GM20000 (cell line): ENCODE data around the gene CACNG1.

ENCODE experiments used
- DNase-seq: peaks from one replicate; pipeline ENCODE4 v3.0.0; 2012; ENCODE audit warnings: low spot score
- TF ChIP-seq, protein P1 (sequence below): IDR thresholded peaks from 2 replicates; pipeline ENCODE4 v1.5.1; 2012; ENCODE audit warnings: mild to moderate bottlenecking, control low read depth; ENCODE audit errors: extremely low read depth, missing control alignments

Gene CACNG1

DNA sequence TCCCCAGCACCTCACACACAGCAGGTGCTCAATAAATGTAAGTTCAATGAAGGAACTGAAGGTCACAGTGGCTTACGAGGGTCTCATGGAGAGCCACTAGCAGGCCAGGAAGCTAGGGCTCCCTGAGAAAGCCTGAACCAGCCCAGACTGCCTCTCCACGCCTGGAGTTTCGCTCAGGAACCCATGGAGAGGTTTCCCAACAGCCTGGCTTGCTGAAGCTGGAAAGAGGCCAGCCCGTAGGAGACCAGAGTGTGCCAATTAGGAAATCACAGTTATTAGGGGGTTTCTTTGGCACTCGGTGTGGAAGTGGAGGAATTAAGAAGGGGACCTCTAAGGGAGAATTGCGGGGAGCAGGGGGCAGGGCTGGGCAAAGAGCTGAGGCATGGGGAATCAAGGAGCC is 36.3 kb upstream of the CACNG1 start:
- TF ChIP-seq, protein P1, sequence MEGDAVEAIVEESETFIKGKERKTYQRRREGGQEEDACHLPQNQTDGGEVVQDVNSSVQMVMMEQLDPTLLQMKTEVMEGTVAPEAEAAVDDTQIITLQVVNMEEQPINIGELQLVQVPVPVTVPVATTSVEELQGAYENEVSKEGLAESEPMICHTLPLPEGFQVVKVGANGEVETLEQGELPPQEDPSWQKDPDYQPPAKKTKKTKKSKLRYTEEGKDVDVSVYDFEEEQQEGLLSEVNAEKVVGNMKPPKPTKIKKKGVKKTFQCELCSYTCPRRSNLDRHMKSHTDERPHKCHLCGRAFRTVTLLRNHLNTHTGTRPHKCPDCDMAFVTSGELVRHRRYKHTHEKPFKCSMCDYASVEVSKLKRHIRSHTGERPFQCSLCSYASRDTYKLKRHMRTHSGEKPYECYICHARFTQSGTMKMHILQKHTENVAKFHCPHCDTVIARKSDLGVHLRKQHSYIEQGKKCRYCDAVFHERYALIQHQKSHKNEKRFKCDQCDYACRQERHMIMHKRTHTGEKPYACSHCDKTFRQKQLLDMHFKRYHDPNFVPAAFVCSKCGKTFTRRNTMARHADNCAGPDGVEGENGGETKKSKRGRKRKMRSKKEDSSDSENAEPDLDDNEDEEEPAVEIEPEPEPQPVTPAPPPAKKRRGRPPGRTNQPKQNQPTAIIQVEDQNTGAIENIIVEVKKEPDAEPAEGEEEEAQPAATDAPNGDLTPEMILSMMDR = no peak
- no peak for DNase-seq

DNA sequence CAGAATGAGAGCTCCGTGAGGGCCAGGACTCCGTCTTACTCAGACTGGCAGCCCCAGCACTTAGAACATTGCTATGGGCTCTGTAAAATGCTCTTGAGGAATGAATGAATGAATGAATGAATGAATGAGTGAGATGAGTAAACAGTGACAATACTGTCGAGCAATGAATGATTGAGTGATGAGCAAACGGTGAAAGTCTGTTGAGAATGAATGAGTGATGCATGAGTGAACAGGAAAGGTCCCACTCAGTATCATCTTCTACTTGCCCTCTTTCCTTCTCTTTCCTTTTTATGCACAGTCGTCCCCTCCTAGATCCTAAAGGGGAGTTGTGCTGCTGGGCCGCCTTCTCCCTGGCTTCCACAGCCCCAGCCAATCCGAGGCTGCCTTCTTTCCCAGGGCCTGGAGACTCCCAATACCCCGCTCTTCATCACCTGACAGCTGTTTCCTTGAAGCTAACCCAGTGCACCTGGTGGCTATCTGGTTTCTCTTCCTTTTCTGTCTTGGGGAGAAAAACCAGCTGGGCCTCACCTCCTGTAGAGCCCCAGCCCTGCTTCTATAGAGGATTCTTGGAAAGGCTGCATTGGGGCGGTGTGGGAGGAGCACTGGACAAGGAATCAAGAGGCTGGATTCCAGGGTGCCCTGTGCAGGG is 32.7 kb upstream of the CACNG1 start:
- DNase-seq = peak; percentile 41
- TF ChIP-seq, protein P1 = no peak

DNA sequence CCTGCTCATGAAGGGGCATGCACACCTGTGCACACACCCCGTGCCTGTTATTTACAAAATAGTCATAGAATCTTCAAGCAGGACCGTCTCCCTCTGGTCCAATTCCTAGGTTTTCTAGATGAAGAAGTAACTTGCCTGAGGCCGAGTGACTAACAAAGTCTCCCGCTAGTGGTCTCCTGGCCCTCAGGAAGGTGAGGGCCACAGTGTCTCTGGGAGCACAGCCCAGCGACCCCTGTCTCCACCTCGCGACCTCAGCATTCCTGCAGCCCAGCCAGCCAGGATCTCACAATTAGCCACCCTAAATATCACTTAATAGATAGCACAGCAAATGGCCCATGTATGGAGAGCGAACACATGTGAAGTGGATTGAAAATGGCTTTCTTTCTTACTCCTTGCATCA is 30.5 kb upstream of the CACNG1 start:
- no peak for DNase-seq
- TF ChIP-seq, protein P1 = no peak

DNA sequence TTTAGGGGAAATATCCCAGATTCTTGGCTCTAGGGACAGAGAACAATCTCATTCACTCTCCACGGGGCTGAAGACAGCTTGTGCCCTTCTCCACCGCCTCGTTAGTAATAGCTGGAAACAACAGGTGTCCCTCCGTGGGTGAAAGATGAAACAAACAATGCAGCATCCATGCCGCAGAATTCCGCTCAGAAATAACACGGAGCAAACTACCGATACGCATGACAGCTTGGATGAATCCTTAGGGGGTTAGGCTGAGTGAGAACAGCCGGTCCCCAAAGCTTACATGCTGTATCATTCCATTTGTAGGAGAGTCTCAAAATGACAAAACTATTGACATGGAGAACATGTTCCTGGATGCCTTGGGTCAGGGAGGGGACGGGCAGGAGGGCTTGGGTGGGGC is 29.4 kb upstream of the CACNG1 start:
- DNase-seq = no peak
- TF ChIP-seq, protein P1 = no peak

DNA sequence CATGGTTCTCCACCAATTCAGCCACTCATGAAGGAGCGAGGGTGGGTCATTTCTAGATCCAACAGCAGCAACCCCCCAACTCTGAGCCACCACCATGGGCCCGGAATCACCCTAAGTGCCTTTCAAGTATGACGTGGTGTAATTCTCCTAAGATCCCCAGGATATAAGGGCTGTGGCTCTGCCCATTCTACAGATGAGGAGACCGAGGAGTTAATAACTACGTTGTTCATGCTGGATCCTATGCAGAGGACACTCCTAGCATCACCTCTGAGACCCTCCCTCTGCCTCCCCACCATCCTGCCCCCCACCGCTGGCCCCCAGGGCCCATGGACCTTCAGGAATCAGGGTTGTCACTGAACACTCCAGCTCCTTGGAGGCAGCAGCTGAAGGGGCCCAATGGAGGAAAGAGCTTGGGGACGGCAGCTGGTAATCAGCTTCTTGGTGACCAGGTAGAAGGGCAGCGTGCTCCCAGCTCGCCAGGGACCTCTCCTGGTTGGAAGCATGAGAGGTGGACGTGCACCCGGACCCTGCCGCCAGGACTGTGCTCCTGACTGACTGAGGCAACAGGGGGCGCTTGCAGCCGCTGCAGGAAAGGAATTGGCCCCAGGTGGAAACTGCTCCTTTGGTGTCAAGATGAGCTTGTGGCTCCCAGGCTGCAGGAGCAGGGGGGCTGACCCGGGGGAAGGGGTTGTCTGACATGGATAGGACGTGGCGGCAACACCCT is 28.2 kb upstream of the CACNG1 start:
- no peak for DNase-seq
- TF ChIP-seq, protein P1 = no peak

DNA sequence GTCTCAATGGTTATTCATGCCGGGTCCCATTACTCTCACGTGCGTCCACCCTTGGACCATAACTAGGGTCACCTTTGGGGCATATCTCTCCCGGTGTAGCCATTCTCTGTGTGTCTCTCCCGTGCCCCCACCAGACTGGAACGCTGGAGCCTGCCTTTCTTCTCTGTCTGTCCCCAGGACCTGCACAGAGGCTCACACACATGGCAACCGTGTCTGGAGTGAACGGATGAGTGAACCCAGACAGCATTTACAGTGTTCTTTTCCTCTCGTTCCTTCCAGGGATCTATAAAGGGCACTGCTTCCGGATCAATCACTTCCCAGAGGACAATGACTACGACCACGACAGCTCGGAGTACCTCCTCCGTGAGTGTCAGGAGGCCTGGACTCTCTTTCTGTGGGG is 26.4 kb upstream of the CACNG1 start:
- TF ChIP-seq, protein P1 = no peak
- no peak for DNase-seq

DNA sequence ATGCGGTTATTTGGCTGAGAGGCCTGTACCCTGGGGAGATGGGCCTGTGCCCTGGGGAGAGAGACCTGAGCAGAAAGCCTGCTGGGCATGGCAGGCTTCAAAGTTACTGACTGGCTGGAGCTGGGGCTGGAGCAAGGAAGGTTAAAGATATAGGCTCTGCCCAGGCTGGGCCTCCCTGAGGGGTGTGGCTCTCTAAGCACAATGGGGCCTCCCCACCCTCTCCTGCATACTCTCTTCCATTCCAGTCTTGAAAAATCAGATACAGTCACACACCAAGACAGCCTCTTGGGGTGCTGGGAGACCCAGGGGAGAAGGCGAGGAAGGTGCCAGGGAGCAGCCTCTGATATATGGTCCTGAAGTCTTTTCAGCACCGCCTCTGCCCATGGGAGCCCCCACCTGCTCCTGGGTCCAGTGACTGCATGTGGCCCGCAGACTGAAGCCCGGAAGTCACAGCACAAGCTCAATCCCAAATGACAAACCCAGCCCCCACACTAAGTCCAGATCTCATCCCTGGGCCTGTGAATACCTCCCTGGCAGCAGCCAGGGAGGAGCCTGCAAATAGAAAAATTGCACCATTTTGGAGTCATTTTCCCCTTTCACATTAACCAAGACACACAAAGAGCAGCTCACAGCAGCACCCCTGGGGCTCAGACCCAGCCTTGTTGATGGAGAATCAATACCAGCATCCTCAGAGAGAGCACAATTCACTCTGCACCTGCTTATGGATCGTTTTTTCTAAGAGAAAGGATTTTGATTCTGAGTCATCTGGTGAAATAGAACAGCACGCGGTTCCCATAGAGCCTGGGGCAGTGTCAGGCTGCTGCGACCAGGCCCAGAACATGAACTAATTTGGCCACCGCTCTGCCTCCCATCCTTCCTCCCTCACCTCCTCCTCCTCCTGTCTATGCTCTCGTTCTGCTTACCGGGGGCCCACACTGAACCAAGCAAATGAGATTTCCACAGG is 25.6 kb upstream of the CACNG1 start:
- DNase-seq = no peak
- TF ChIP-seq, protein P1 = no peak
